ENCODE measurements around the gene MIR17HG.

DNA sequence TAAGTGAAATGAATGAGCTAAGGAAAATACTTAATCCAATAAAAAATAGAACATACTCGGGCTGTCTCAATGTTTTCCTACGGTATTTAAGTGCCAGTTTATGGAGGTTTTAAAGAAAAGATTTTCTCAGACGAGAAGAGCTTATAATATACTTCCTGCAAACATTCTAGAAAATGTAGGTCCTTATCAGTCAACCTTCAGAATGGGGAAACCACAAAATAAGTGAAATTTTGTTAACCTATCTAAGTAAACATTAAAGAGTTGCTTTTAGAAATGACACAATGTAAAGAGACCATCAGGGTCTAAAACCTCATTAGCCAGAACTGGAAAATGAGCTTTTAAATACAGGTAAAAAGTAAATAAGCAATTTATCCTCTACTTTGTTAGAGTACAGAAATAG lies 12.1 kb downstream of the MIR17HG start:
- TF ChIP-seq, protein P1, sequence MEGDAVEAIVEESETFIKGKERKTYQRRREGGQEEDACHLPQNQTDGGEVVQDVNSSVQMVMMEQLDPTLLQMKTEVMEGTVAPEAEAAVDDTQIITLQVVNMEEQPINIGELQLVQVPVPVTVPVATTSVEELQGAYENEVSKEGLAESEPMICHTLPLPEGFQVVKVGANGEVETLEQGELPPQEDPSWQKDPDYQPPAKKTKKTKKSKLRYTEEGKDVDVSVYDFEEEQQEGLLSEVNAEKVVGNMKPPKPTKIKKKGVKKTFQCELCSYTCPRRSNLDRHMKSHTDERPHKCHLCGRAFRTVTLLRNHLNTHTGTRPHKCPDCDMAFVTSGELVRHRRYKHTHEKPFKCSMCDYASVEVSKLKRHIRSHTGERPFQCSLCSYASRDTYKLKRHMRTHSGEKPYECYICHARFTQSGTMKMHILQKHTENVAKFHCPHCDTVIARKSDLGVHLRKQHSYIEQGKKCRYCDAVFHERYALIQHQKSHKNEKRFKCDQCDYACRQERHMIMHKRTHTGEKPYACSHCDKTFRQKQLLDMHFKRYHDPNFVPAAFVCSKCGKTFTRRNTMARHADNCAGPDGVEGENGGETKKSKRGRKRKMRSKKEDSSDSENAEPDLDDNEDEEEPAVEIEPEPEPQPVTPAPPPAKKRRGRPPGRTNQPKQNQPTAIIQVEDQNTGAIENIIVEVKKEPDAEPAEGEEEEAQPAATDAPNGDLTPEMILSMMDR (IDR thresholded peaks at IDR 0.05) = no peak
- TF ChIP-seq POLR2A (IDR thresholded peaks at IDR 0.05) = no peak
